Dedifferentiated amniotic fluid mesenchymal stem cell (primary cell): Measurements from ENCODE around the gene COG4.
"Not testable (repeated sequence)": the region's sequence is repeated elsewhere in the genome, so short reads cannot be mapped to it uniquely, and the experiment has no call there.

ENCODE experiments used
- DNase-seq: peaks from one replicate; pipeline ENCODE4 v3.0.0-alpha.2; 2016; ENCODE audit errors: extremely low spot score

The COG4 gene

DNA sequence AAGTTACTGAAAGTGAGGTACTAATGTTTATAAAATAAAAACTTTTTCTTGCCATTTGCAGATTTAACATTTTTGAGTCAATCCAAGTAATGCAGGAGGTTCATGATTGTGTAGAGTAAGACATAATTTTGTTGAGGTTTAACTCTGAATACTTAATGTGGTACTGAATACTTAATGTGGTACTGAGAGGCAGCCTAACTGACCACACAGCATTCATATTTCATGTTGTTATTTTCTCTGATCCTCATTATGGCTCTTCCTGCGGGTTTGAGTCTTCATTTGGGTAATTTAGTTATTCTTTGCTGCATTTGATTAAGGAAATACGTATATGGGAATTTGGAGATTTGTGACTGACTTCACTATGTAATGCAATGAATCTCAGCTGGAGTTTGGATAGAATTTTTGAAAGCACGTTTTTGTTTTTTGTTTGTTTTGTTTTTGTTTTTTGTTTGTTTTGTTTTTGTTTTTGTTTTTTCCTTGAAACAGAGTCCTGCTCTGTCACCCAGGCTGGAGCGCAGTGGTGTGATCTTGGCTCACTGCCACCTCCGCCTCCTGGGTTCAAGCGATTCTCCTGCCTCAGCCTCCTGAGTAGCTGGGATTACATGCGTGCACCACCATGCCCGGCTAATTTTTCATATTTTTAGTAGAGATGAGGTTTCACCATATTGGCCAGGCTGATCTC, 4.1 kb upstream of the COG4 start:
- DNase-seq: no peak

DNA sequence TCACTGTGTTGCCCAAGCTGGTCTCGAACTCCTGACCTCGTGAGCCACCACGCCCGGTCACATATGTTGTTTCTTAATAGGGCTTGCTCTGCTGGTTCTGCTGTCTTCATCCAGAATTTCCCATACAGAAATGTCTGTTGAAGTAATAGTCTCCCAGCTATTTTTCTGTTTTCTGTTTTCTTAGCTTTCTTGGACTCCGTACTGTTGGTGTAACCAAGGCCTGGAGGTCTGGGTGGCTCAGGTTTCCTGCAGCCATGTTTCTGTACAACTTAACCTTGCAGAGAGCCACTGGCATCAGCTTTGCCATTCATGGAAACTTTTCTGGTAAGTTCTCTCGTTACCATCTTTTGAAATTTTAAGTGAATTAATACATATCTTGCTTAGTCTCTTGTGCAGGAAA, 3.0 kb upstream of the COG4 start:
- no peak for DNase-seq

DNA sequence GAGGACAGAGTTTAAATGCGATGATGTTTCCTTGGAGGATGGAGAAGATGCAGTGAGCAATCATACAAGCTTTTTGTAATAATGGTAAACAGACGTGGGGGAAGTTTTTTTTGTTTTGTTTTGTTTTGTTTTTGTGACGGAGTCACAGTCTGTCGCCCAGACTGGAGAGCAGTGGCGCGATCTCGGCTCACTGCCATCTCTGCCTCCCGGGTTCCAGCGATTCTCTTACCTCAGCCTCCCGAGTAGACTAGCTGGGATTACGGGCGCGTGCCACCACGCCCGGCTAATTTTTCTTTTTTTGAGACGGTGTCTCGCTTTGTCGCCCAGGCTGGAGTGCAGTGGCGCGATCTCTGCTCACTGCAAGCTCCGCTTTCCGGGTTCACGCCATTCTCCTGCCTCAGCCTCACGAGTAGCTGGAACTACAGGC, 1.1 kb upstream of the COG4 start:
- DNase-seq: not testable (repeated sequence)

DNA sequence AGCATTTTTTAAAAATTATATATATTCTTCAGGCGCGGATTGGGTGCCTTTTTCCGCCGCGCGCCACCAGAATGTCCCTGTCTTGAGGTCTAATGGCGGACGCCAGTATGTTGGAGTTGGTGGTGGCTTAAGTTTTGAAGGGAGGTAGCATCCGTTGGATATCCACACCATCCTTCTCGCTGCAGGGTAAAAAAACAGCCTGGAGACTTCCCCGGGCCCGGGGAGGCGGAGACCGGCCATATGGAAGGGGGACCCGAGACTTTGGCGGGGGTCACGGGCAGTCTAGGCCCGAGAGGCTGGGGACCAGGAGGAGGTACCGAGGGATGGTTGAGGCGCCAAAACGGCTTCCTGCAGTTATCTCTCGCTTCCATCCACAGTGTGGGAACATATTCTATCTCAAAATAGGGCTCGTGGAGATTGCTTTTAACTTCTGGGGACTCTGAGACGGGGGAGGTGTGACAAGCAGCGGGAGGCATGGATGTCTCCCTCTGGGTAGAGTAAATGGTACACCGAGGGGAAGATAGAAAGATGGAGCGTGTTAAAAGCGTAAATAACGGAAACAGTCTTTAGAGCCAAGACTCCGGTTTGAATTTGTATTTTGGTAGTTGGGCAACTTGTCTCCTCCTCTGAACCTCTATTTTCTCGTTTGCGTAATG, 517 bp upstream of the COG4 start, which contains the start of gene SF3B3:
Gene SF3B3 (plus strand): TSS at position 74 of the 656 bp plus-strand sequence. CDS start 2,841 bp downstream, outside the sequence.
- no peak for DNase-seq

DNA sequence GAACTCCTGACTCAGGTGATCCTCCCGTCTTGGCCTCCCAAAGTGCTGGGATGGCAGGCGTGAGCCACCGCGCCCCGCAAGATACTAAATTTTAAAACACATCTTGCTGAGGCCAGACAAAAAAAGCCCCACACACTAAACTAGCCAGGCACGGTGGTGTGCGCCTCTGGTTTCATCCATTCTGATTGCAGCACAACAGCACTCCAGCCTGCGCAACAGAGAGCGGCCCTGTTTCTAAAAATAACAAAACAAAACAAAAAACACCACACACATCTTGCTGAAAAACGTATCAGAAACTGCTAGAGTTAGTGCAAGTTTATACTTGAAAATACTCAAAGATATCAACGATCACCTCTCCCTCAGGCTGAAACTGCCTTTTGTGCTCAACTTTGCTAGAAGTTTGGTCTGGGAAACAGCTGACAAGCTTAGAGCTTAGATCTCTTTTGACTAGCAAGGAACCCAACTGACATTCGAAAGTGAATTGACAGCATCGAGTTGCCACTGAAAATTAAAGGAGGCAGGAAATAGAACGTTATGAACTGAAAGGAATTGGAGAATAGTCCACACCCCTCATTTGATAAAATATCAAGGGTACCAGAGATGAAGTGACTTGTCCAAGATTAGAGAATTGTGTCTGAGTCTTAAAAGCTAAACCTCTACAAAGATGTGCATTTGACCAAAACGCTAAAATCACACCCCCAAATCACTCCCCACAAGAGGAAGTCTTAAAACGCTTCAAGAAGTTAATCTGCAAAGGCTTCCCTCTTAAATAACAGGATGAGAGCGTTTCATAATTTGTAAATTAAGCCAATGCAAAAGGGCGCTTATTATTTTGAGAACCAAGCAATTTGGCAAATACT, 908 bp downstream of the COG4 start:
- no peak for DNase-seq

DNA sequence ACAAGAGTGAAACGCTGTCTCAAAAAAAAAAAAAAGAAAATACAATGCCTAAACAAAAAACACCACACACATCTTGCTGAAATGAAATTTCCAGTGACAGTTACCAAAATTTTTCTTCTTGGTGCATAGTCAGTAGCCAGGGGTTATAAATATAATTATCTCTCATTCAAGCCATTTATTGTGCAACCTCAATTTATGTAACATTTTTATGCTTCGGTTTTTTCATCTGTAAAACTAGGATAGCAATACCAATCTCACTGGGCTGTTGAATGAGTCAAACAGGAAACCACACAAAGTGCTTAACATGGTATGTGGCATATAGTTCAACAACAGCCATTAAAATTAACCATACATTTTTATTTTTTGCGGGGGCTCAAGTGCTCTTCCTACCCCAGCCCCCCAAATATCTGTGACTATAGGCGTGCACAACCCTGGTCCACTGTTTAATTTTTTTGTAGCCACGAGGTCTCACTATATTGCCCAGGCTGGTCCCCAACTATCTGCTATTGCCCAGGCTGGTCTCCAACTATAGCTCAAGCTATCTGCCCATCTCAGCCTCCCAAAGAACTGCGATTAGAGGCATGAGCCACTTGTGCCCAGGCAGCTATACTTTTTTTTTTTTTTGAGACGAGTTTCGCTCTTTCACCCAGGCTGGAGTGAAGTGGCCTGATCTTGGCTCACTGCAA, 2.6 kb downstream of the COG4 start:
- DNase-seq: peak; percentile 19

DNA sequence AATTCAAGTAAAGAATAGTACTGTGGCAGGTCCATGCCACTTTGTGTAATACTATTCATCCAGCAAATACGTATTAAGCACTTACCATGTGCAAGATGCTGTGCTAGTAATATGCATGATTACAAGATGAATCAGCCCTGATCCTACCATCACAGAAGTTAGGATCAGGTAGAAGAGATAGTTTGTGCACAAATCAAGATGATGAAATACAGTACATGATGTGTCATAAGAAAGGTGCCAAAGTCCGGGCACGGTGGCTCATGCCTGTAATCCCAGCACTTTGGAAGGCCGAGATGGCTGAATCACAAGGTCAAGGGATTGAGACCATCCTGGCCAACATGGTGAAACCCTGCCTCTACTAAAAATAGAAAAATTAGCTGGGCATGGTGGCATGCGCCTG, 10.9 kb downstream of the COG4 start:
- no peak for DNase-seq

DNA sequence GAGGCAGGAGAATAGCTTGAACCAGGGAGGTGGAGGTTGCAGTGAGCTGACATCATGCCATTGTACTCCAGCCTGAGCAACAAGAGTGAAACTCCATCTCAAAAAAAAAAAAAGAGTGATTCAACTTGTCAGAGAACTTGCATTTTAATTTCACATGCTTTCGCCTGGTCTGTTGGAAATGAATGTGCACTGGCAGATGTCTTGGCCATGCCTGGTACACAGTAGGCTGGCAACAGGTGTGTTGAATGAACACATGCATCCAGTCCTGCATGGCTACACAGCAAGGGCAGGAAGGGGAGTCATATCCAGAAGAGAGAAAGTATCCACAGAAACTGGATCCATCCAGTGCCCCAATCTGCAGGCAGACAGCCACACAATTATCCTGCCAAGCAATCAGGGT, 11.5 kb downstream of the COG4 start:
- no peak for DNase-seq

DNA sequence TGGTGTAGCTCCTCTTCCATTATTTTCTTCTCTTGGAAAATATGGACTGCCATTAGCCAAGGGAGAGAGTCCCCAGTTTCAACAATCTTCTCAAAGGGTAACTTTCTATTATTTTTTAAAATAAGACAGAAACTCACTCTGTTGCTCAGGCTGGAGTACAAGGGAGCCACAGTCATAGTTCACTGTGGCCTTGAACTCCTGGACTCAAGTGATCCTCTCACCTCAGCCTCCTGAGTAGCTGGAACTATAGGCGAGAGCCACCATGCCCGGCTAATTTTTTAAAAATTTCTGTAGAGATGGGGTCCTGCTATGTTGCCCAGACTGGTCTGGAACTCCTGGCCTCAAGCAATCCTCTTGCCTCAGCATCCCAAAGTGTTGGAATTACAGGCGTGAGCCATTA, 13.1 kb downstream of the COG4 start:
- DNase-seq: no peak

DNA sequence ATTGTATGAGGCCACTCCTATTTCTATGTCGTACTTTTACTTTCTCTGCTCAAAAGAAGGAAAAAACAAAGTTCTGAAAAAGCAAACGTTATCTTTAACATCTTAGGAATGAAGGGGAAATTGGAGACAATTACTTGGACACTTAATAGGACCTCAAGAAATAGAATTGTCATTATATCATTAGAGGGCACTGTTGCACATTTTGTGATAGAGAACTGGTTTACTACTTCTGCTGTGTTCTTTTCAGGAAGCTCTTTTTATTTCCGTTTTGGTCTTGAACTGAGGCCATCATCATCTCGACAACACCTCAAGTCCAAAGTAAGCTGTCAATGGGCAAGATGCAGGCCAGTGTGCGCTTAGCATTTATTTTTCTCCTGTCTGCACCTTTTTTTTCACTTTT, 14.6 kb downstream of the COG4 start:
- no peak for DNase-seq

DNA sequence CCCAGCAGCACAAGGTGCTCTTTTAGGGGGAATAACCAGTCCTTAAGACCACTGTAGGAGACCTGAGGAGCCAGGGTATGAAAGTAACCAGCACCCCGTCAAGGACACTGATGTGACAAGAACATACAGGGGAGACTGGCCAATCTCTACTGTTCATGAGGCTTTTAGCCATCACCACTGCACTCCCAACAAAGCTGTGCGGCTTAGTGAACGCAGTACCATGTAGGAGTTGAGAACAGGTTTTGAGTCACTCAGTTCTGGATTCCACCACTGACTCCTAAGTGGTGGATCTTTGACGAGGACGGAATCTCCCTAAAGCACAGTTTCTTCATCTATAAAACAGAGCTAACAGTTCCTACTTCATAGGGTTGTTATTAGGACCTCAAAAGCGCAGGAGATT, 26.8 kb downstream of the COG4 start:
- no peak for DNase-seq

DNA sequence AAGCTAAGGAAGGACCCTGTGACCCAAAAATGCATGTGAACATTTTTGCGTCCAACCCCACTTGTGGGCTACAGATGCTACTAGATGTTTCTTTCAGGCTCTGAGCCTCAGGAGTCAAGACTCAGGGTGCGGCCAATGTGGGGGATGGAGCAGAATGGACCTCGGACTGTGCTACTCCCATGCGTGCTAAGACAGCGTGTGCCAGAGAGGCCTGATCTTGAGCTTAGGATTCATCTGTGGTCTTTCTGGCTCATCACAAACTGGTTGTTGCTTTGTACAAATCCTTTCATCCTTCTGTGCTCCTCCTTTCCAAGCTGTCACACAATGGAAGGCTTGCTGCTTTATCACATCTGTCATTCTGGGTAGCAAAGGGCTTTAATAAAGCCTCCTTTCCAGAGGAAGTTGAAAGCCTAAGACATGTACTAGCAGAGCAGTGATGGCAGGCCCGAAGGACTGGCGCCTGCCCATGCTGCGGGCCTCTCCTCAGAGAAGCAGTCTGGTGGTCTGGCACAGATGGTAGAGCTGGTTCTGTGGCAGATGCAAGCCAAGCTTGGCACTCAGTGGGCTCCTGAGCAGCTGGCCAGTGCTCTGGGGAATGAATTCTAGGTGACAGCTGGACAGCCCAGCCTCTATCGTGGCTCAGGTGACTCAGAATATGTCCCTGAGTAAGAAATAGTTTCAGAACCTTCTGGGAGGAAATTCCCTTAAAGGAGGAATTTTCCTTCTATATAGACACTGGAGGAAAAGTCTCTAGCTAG, 27.8 kb downstream of the COG4 start:
- DNase-seq: no peak

DNA sequence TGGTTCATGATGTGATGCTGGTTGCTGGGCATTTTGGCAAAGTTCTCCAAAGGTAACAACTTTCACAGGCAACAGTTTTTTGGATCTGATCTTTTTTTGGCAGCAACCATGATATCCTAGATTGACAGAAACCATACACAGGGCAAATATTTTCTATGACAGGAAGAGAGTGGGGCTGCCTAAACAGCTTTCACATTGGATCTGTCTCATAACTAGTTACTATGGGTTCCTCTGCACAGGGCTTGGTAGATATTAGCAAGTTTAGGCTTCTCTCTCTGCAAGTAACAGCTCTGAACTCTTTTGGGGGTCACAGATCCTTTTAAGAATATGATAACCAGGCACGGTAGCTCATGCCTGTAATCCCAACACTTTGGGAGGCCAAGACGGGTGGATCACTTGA, 28.6 kb downstream of the COG4 start:
- no peak for DNase-seq

DNA sequence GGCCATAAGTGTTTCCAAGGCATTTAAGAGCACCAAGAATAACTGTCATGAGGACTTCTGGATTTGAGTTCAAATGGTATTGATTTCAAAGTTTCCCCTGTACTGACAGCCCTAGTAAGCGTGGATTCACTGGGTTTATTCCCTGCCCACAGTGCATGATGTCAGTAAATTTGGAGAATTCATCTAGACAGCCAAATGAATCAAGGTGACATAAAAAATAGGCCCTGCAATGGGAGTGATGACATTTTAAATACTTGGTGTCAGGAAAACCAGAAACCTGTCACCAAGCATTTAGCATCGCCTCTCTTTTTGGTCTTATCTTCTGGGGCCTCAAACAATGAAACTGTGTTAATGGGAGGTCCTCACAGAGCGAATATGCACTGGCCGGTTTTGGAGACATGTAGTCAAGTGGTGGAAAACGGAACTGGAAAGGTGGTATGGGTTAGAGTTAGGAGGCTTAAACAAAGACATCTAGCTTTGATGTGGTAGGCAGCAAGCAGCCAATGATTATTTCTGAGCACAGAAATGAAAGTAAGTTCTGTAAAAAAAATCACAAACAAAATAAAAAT, 29.1 kb downstream of the COG4 start:
- no peak for DNase-seq

DNA sequence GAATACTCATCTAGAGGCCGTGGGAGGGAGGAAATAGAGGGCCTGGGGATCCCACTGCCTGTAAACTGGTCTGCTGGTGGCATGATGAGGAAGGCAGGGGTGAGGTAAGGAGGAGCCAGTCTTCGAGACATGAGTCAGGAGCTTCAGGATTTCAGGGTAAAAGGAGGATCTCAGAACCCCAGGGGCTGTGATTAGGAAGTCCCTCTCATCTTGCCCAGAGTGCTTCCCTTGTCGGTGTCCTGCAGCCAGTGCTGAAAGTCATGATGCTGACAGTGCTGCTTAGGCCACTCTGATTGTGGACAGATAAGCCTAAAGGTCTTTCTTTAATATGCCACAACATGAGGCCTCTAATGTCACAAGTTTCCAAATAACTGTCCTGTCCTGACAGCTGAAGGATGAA, 29.6 kb downstream of the COG4 start:
- DNase-seq: no peak

DNA sequence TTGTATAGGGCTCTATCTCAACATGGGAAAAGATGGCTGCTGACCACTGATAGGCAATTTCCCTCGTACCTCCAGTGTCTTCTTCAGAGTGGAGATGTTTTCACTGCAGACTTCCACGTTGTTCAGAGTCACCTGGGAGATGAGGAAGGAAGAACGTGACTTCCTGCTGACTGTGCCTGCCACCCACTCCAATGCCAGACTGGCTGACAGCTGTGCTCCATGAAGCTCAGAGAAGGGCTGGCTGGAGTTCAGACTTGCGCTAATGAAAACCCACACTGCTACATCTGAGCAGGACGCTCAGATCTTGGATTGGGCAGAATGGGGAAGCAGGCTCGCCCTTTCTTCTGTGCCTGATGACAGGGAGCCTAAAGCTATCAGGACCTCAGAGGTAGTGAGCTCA, 33.1 kb downstream of the COG4 start:
- no peak for DNase-seq

DNA sequence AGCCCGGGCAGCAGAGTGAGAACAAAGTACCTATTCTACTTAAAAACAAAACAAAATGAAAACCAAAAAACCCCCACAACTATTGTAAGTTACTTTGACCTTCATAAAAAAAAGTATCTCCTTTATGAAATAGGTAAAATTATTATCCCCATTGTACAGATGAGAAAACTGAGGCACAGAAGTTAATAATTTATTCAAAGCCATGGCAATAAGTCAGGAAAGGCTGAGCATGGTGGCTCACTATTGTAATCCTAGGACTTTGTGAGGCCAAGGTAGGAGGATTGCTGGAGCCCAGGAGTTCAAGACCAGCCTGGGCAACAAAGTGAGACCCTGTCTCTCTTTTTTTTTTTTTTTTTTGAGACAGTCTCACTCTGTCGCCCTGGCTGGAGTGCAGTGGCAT, 38.5 kb downstream of the COG4 start:
- no peak for DNase-seq

DNA sequence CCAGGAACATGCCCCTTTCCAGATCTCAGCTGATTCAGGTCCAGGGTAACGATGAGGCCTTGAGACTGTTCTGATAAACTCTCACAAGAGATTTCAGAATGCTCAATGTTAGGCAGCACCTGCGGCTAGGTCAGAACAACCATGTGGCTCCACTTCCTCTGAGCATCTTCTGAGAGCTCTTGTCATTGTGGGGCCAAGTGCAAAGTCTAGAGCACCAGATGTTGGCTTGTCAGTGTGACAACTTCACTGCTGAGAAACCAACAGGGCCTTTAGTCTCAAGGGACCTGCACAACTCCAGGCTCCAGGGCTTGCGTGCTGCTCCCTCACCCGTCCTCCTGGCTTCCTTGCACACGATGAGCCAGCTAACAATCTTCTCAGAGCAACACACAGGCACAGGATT, 39.9 kb downstream of the COG4 start:
- no peak for DNase-seq

DNA sequence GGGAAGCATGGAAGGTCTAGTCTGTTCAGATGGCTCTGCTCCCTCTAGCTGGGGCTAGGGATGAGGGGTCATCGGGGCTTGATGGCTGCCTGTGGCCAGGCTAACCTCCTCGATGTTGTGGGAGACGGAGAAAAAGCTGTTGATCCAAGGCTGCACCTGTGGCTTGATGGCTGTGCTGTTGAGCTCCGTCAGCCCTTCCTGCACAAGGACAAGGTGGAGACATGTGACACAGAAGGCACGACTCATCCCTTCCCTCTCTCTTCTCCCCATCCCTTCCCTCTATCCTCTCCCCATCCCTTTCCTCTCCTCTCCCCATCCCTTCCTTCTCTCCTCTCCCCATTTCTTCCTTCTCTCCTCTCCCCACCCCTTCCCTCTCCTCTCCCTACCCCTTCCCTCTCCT, 40.7 kb downstream of the COG4 start:
- DNase-seq: no peak

DNA sequence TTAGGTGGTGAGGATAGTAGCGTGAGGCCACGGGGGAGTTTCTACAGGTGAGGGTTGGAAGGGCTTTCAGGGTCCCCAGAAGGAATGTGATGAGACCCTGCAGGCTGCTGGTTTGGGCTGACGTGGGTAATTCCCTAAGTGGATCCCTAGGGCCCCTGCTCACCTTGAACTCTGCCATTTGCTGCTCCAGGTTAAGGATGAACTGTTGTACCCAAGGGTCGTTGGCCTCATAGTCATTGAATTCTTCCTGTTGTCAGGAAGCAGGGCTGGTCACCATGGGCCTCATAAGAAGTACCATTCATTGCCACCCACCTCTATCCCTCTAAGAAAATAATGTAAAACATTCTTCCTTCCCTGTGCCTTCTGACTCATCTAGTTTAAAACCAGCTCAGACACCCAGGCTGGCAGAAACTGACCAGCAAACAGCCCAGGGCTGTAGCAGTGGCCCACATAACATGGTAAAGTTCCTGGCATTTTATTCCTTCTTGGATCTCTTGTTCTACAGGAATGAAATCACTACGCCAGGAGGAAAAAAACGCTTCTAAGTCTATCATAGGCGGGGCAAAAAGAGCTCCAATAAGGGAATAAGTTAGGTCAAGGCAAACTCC, 41.3 kb downstream of the COG4 start:
- peak; percentile 55 for DNase-seq
